Measurements from ENCODE around the gene CTSV.
A peak's percentile ranks its signal among the peaks of the same experiment; 100 is the strongest.
"Not testable (repeated sequence)": the region's sequence is repeated elsewhere in the genome, so short reads cannot be mapped to it uniquely, and the experiment has no call there.

Gene CTSV

DNA sequence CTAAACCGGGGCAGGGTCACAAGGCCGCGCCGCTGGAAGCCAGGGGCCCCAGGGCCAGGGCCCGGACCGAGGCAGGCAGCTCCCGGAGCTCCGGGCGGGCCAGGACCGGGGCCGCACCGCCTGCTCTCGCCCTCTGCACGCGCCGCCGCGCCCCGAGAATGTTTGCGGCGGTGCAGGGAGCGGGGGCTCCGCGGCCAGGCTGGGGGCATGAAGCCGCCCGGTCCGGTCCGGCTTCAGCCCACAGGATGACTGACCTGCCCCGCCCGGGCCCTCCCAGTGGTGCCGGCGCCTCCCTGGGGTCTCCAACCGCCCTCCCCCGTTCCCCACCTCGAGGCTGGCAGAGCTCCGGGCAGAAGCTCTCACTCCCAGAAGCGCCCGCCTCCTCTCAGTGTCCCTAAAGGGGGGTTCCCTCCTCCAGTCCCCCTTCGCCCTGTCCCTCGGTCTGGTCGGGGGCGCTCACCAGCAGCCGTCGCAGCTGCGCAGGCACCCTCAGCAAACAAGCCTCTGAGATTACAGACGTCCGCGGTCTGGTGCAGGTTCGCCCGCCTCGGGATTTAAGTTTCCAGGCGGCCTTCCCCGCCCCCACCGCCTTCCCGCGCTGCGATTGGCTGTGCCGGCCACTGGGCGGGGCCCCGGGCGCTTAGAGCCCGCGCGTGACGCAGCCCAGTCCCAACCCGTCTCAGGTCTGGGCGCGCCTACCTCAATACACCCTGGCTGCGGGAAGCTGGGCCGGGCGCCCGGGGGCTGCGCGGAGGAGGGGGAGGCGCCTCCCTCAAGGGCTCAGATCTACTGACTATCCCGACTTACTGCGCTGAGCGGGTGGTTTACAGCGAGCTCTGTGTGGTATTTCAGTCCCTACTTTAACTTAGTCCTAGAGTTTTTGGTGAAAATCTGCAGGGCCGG is at the start of gene CTSV:
Gene CTSV (minus strand): TSS at position 532 of the 903 bp plus-strand sequence. CDS start 1,099 bp downstream, outside the sequence.
- DNase-seq (ENCODE audit: low read depth), result peak; percentile 29

DNA sequence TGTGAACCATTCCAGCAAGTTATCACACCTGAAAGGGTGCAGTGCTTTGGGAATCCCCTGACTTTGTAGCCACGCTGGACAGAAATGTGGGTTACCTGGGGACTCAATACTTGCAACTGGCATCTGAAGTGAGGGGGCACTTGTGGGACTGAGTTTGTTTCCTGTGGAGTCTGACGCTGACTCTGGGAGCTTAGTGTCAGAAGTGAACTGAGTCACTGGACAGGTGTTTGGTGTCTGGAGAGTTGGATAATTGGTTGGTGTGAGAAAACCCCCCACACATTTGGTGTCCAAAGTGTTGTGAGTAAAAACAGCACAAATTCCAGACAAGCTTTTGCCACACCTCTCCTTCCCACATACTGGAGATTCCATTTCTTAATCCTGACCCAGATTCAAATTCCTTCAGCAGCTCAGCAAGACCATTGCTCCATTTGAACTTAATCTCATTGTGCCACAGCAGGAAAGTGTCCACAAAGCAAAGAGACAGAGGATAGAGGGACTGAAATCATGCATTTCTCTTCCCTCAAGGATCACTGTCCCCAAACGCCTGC is 48.8 kb upstream of the CTSV start:
- not testable (repeated sequence) for DNase-seq (ENCODE audit: low read depth)

DNA sequence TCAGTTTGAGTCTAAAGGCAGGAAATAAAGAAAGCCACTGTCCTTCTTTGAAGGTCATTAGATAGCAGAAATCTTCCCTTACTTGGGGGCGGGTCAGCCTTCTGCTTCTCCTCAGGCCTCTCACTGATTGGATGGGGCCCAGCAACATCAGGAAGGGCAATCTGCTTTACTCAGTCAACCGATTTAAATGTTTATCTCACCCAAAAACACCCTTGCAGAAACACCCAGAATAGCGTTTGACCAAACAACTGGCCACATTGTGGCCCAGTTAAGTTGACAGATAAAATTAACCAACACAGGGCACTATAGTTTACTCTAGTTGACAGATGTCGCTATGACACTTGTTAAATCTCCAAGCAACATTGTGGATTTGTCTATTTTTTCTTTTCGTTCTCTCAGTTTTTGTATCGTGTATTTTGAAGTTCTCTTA is 45.6 kb upstream of the CTSV start:
- not testable (repeated sequence) for DNase-seq (ENCODE audit: low read depth)

DNA sequence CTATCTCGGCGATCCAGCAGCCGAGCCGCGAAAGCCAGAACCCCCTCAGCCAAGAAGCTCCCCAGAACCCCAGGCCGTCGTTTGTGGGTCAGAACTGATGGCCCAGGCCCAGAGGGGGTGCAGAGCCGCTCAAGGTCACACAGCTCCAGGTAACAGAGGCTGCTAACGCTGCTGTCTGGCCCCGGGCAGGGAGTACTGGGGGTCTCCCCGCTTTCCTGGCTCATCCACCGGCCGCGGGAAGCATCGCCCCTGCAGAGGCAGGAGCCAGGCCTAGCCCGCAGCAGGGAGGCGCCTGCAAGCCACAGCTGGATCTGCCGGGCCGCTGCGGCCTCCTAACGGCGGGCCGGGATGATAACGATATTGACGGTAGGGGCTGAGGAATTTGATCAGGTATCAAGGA is 39.4 kb upstream of the CTSV start:
- no peak for DNase-seq (ENCODE audit: low read depth)

DNA sequence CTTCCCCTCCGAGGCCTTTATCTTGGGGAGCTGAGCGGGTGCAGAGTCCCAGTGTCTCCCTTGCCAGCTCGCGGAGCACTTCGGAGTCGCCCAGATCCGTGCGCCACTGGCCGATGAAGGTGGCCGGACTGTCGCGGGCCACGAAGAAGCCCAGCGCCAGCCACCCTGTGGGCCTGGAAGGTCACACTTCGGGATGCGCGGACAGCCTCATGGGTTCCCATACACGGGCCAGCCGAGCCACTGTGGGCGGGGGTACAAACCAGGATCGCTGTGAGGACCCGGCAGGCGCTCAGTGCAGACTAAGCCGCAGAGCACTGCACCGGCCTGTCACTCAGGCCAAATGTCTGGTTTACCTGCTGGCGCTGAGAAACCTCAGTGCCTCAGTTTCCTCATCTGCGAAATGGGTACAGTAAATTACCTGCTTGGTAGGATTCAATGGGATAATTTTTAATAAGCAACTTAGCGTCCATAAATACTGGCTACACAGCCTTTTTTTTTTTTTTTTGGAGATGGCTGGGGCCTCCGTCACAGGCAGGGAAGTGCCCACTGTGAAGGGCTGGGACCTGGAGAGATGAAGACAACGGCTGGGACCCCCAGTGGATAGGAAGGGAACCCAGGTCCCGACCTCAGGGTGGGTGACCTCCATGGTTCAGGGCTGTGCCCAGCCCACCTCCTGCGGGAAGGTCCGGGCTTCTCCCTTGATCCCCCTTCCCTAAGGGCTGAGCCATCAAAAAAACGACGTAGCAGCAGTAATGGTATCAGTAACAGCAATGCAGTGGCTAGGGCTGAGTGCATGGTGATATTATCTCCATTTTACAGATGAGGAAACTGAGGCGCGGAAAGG is 38.7 kb upstream of the CTSV start:
- no peak for DNase-seq (ENCODE audit: low read depth)

DNA sequence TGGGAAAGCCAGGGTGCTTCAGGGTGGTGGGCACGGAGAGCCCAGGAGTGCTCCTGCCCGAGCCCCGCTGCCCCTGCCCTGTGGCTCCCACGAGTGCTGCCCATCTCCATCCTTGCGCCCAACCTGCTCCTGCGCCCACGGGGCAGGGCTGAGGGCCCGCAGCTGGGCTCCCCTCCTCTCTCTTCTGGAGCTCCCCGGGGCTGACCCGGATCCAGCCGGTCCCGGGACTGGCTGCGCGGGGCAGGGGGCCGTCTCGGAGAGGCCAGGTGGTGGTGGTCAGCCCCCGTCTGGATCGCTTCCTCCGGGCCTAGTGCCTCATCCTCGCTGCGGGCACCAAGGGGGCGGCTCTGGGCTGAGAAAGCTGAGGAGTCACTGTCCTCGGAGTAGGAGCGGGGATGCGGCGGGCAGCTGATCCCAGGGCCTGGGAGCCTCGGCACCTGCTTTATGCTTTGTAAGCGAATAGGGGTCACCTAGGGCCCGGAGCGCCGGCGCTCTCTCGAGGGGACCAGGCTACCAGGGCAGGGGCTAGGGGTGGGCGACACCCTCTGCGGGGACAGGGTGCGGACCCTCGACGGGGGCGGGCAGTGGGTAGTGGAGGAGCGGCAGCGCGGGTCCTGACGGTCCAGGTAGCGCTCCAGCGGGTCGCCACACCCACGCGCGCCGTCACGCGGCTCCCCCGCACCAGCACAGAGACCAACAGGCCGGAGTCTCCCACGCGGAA is 37.9 kb upstream of the CTSV start:
- not testable (repeated sequence) for DNase-seq (ENCODE audit: low read depth)

DNA sequence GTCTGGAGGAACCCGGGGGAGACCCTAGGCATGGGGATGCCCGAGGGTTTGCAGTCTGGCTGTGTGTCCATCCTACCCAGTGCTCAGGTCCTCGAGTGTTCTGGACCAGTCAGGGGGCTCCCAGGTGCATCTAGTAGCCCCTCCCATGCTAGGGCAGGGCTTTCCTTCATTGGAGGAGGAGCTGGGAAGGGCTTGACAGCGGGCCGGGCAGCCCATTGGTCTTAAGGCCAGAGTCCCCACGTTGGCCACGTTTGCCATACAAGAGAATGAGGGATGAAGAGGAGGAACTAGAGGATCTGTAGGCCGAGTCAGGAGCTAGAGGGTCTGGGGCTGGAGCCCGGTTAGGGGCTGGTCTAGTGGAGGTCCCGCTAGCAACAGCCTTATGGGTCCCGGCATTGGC is 37.3 kb upstream of the CTSV start:
- no peak for DNase-seq (ENCODE audit: low read depth)

DNA sequence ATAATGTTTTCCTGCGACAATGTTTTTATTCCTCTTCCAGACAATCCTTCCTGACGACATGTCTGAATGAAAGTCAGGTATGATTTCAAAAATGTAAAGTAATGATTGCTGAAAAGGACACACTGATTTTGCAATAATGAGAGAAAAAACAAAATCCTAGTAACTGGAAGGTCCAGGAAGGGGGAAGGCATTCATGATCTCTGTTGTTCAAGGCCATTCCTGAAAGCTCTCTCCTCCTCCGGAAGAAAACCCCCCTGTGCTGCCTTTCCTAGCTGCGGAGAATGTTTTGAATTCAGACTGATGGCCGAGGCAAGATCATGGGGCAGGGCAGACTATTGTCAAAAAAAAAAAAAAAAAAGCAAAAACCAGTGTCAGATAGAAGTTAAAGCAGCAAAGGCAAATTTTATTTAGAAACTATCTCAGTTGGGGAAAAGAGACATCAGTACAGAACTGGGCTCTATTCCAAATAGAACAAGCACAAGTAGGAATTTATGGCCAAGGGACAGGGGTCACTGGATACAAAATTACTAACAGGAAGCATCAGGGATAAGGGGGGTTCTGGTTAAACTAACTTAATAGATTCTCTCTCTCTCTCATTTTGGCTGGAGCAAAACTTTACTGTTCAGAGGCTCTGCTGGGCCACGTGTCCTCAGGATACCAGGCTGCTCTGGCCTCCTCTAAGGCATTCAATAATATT is 36.5 kb upstream of the CTSV start:
- no peak for DNase-seq (ENCODE audit: low read depth)

DNA sequence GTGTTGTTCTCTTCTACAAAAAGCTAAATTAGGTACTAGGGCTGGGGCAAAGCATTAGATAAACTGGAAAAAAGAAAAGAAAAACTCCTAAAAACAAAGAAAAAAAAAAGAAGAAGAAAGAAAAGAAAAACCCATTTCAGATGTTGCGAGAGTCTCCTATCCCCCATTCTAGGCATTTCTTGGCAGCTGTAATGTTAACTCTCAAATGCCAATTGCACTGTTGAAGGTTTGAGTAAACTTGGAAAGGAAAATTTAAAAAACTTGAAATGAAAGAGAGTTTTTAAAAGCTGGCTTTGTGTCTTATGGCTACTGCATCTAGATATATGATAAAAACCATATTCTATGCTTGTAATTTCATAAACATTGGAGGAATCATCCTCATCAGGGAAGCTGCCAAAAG is 34.6 kb upstream of the CTSV start:
- no peak for DNase-seq (ENCODE audit: low read depth)

DNA sequence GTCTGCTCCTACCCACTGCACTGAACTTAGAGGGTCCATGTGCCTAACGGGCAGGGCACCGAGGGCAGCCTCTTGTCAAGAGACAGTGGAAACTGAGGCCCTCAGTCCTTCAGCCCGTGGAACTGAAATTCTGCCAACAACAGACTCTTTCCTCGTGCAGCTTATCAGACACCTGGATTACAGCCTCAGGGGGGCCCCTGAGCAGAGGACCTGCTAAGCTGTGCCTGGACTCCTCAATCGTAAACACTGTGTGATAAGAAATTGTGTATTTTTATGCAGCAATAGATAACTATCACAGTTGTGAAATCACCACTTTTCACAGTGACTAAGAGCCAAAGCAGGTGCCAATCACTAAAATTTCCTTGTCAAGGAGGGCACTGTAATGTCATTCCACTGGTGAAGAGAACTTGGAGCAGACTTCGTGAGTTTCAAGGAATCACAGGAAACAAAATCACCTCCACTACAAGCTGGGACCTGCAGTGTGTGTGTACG is 33.4 kb upstream of the CTSV start:
- DNase-seq (ENCODE audit: low read depth), result no peak

DNA sequence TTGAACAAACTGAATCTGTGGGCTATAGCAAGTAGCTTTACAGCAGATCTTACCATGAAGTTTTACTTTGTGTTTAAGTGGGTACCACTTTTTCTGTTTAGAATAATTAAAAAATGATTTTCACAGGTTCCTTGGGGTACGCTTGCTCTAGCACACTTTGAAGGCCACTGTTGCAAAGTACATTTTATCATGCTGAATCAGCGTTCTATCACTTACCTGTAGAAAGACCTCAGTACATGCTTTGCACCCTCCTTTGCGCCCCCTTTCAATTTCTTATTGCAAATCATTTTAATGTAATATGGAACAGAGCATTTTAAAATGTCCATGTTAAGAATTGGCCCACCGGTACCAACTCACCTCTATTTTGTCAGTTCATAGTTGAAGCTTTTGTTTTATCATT is 31.4 kb upstream of the CTSV start:
- not testable (repeated sequence) for DNase-seq (ENCODE audit: low read depth)

DNA sequence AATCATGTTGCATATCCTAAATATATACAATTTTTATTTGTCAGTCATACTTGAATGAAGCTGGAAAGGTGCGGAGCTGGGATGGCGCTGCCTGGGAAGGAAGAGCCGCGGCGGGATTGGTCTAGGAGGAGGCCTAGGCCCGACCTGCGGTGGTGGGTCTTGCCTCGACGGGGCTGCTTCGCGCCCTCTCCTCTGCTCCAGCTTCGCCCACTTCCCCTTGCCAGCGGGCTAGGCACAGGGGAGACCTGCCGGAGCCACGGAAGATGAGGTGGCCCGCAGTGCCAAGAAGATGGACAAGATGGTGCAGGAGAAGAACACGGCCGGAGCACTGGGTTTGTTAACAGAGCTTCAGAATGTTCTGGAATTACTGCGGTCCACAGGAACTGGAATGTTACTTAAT is 28.5 kb upstream of the CTSV start:
- DNase-seq (ENCODE audit: low read depth), result no peak

DNA sequence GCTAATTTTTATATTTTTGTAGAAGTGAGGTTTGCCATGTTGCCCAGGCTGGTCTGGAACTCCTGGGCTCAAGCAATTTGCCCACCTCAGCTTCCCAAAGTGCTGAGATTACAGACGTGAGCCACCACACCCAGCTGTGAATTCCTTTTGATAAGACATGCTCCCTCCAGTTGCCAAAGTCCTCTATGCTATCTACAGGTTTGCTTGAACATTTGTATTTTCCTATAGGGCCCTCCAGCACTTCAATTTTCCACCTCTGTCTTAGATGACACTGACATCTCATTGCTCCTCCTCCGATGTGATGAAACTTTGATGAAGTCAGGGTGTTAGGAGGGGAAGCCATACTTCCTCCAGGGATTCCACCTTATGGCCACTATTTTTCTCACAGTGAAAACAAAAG is 25.2 kb upstream of the CTSV start:
- DNase-seq (ENCODE audit: low read depth), result no peak

DNA sequence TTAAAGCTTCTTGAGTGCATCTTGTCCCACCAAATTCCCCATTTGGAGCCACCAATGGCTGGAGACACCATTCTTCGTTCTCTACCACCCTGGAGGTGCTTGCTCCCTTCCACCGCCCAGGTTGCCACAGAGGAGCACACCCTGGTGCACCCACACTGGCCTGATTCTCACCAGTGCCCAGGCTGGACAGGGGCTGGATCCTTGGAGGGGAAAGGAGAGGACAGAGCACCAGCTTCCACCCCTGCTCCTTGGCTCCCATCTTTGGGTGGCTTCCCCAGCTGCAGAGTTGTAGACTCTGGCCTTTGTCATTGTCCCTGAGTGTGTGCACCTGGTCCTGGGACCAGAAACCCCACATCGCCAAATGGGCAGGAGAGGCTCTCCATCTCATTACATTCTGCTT is 21.9 kb upstream of the CTSV start:
- DNase-seq (ENCODE audit: low read depth), result no peak

DNA sequence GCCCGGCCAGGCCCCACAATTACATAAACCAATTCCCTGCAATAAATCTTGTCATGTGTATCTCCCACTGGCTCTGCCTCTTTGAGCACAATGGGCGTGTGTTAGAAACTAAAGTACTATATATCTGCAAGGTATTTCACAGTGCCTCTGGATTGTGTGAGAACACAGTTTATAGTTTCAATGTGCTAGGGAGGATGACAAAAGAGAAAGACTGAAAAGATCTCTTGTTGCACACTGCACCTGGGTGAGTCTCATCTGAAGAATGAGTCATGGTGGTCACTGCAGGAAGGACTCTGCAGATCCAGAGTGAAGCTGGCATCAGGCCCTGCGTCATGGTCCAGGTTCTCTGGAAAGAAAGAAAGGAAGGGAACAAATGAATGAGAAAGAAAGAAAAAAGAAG is 20.7 kb upstream of the CTSV start:
- DNase-seq (ENCODE audit: low read depth), result no peak

DNA sequence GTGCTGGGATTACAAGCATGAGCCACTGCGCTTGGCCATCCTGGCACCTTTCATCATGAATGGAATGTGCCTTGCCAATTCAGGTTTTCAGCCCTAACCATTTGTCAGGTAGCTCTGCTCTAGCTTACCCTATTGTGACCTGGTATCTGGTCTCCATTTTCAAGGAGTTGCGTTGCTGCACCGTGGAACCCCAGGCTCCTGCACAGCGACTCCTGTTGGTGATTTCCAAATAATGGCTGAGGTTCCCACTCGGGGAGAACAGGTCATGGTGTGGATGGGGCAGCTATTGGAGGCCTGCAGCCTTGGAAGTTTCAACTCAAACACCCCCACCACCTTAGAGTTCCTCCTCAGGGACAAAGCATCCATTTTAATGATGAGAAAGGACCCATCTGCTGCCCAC is 18.7 kb upstream of the CTSV start:
- no peak for DNase-seq (ENCODE audit: low read depth)

DNA sequence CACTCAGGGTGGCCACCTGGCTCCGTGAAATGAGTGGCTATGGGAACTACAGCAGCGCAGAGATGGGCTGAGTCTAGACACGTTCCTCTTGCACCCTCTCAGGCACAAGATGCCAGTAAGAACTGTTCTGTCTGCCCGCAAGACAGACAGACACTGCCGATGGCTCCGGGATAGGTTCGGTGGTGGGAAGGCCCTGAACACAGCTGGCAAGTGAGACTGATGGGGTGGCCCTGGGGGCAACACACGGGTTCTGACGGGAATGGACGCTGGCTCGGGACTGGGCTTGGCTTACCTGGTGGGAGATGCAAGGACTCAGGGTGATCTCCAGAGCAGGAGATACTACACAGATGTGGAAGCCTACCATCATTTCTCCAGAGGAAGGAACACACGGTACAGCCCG is 16.9 kb upstream of the CTSV start:
- not testable (repeated sequence) for DNase-seq (ENCODE audit: low read depth)

DNA sequence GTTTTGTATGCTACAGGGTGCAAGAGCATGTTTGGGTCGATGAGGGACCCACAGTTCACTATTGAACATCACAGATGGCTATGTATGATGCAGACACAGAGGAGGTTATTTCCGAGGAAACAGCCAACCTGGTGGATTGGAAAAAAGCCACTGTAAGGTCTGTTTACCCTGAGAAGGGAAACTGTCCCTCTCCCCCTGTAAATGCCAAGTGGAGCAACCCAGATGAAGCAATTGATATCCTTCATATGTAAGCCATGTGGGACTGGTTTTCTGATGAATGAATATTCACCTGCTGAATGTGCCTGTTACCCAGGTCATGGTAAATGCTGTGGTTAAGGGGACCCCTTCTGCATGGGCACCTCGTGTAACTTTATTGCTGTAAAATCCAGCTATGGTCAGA is 14.8 kb upstream of the CTSV start:
- no peak for DNase-seq (ENCODE audit: low read depth)

DNA sequence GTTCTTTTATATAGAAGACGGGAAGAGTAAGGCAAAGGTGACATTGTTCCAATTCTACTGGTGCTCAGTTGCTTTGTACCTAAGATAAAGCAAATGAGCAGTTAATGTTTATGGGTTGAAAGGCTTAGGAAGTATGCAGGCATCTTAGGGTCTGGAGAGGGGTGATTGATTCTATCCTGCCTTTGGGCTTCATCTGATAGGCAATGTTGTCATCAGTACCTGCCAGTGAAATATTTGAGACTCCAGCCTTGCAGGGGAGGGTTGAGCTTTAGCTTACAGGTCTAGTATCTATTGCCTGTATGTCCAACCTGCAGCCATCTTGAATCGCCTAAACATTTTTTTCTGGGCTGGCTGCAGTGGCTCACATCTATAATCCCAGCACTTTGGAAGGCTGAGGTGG is 13.8 kb upstream of the CTSV start:
- no peak for DNase-seq (ENCODE audit: low read depth)

DNA sequence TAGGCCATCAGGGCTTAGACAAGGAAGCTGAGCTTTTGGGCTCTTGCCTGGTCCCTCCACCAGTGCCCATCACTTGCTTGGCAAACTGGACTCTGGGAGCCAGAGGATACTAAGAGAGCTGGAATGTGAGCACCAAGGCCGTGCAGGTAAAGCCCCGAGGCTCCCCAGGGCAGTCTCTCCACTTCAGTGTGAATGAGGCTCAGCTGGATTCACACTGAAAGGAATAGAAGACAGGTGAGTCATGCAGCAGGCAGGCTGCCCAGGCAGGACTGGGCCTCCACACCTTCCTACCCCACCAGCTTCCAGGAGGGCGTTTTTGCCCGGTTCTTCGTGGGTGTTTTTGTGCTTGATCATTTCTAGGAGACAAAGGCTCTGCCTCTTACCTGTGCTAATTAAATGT is 7.3 kb upstream of the CTSV start:
- no peak for DNase-seq (ENCODE audit: low read depth)

DNA sequence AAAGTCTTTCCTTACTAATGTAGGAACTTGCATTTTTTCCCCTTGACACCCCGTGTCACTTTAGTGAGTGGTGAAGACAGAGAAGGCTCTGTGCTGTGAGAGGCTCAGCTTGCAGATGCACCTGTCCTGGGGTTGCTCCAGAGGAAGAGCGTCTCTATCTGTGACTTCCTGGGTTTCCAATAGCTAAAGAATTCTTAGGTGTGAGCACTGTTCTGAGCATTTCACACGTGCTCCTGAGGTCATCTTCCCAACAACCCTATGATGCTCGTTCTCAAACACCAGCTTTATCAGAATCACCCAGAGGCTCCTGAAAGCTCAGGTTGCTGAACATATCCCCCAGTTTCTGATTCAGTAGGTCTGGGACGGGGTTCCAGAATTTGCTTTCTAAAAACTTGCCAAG is 6.4 kb upstream of the CTSV start:
- no peak for DNase-seq (ENCODE audit: low read depth)

Measured in HS-27A (cell line).